Peyer's patch (tissue), 4 donors: ENCODE measurements around the gene MBD3L1.

Experiments
- CTCF ChIP-seq, 6 experiments: fragments of 450-650 bp in 4 of 6; fragments of 200-600 bp in 2 of 6; sonication (generic) in 1 of 6; IDR thresholded peaks; one replicate each; pipeline ENCODE4 v1.5.1; 2017 to 2019; ENCODE audit warnings: antibody characterized with exemption in 6 of 6, mild to moderate bottlenecking in 3 of 6, moderate library complexity in 1 of 6
- POLR2A ChIP-seq, 2 donors: fragments of 450-650 bp; IDR thresholded peaks; one replicate each; pipeline ENCODE4 v1.5.1; 2017; ENCODE audit warnings: antibody characterized with exemption in 2 of 2, mild to moderate bottlenecking in 2 of 2, moderate library complexity in 2 of 2

- TF ChIP-seq CTCF (IDR thresholded peaks at IDR 0.05) (no peak), POLR2A (IDR thresholded peaks at IDR 0.05) (no peak)
These were observed 16.4 kb upstream of the MBD3L1 start for GRCh38 chr19:8815780-8816179.
